PC-9 (cell line): ENCODE data around the gene ST3GAL6.

Experiments used
- CTCF ChIP-seq: fragments of 200-600 bp; sonication (generic); conservative IDR thresholded peaks from 2 replicates; pipeline ENCODE4 v1.6.1; 2017; ENCODE audit warnings: mixed run types, antibody characterized with exemption, mild to moderate bottlenecking, moderate library complexity
- EZH2 ChIP-seq: fragments of 200-600 bp; sonication (generic); IDR thresholded peaks from 2 replicates; pipeline ENCODE4 v1.8.0; 2017; ENCODE audit warnings: antibody characterized with exemption, low read depth

- TF ChIP-seq CTCF, result no peak
- no peak for TF ChIP-seq EZH2
Measured at GRCh38 chr3:98730338-98730737, 32.8 kb upstream of the ST3GAL6 start.
